ENCODE data around the gene CTNND2.

Gene CTNND2

GRCh38 chr5:11510889-11511288 lies 393.4 kb downstream of the CTNND2 start:
- no peak for DNase-seq (ENCODE audit: low spot score)
- Histone ChIP-seq H3K4me3 (no peak overlapping the region), H3K27ac (no peak overlapping the region)
- no peak for TF ChIP-seq CTCF (IDR thresholded peaks at IDR 0.05)

DNA sequence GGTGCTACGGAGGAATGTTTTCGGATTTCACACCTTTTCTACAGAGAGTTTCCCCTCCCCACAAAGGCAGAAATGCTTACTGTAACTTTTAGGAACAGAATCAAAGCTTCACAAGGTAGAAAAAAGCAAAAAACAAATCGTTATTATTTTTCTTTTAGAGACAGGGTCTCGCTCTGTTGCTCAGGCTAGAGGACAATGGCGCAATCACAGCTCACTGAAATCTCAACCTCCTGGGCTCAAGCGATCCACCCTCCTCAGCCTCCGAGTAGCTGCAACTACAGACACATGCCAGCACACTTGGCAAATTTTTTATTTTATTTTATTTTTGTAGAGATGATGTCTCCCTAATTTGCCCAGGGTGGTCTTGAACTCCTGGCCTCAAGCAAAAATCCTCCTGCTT lies 394.5 kb downstream of the CTNND2 start:
- H3K27ac ChIP-seq: no peak overlapping the region
- no peak overlapping the region for H3K4me3 ChIP-seq
- TF ChIP-seq CTCF (IDR thresholded peaks at IDR 0.05): no peak
- no peak for DNase-seq (ENCODE audit: low spot score)

DNA sequence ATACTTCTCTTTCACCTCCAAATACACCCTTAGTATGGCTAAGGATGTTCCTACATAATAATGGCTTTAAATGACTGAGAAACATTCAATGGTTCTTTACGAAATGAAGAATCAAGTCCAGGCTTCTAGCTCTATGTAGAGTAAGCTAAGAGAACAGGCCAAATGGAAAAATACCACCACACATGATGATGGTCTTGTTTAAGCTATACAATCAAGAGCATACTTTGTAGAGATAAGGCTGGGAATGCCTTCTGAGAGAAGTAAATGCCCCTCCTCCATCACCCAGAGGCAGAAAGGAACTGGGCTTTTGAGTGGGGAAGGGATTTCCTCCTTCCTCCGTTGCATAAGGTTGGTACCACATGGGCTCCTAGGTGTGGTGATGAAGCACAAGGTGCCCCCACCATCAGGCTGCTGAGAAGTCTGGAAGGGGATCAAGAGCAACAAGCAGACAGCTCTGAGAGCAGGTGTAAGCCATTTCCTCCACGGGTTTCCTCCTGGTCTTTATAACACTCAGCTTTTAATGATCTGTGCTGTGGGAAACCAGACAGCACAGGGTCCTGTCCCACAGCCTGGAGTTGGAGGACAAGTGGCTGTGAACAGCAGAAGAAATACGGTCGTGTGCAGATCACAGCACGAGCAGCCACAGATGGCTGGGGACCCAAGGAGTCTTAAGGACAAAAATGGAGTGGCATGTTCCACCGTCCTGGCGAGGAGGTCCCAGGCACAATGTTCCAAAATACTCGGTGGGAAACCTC lies 396.9 kb downstream of the CTNND2 start:
- H3K27ac ChIP-seq: no peak overlapping the region
- TF ChIP-seq CTCF (IDR thresholded peaks at IDR 0.05): no peak
- no peak overlapping the region for H3K4me3 ChIP-seq
- DNase-seq (ENCODE audit: low spot score): no peak

DNA sequence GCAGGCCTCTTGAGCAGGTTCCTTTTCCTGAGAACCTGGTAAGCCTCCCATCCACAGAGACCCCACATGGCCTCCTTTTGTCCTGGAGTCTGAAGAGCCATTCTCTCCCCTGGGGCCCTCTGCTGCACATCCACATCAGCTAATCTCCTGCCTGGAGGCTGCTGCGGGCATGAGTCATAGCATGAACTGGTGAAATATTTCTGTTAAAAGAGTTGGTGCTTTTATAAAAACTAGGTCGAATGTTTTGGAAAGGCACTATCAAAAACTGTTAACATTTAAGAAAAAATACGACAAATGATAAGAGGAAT lies 399.4 kb downstream of the CTNND2 start:
- TF ChIP-seq CTCF (IDR thresholded peaks at IDR 0.05): no peak
- DNase-seq (ENCODE audit: low spot score): no peak
- Histone ChIP-seq H3K4me3 (no peak overlapping the region), H3K27ac (no peak overlapping the region)

DNA sequence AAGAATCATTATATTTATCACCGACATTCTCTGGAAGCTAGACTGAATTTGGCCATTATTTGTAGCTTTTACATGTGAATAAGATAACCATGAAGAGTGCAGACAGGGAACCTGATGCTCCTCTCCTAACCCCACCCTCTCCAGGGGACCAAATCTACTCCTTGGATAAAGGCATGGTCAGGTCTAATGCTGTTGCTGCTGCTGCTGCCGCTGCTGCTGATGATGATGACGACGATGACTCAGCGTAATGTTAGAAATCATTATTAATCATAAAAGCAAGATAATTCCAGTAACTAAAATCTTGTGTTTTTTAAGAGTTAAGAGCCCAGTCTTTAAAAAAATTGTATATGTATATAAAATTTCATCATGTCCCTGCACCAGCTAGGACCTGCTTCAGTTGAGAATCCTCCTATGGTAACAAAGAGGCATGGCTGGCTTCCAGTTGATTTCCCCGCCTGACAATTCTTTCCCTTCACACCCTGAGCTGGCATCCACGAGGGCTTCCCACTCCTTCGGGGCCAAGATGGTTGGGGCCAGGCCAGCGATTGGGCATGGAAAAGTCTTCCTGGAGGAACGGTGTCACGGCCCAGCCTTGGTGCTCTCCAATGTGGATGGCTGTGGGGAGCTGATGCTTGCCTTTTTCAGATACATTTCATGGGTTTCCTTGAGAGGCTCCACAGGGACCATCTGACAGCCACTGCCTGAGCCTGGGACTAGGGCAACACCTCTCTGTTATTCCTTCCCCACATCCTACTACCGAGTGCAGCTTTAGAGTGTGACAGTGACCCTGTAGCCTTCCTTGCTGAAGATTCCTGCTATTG lies 400.0 kb downstream of the CTNND2 start:
- no peak overlapping the region for H3K27ac ChIP-seq
- no peak for TF ChIP-seq CTCF (IDR thresholded peaks at IDR 0.05)
- H3K4me3 ChIP-seq: no peak overlapping the region
- DNase-seq (ENCODE audit: low spot score): no peak

GRCh38 chr5:11502783-11503182 lies 401.5 kb downstream of the CTNND2 start:
- no peak overlapping the region for H3K4me3 ChIP-seq
- no peak overlapping the region for H3K27ac ChIP-seq
- TF ChIP-seq CTCF (IDR thresholded peaks at IDR 0.05): no peak
- DNase-seq (ENCODE audit: low spot score): no peak

DNA sequence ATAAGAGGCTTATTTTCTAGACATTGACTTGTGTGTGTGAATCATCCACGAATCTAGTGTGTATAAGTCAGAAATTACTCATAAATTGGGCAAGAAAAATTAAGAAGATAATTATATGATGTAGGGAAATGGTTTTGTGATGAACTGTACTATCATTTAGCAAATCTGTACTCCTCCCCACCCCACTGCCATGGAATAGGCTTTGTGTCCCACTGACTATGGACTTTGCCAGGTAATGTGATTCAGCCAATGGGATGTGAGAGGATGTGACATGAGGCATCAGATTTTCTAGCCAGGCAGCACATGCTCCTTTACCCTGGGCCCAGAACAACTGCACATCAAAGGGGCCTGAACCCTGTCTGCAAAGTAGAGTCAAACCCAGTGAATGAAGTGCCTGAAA lies 406.6 kb downstream of the CTNND2 start:
- TF ChIP-seq CTCF (IDR thresholded peaks at IDR 0.05): no peak
- no peak for DNase-seq (ENCODE audit: low spot score)
- H3K27ac ChIP-seq: no peak overlapping the region
- H3K4me3 ChIP-seq: no peak overlapping the region

Data from coronary artery (tissue), 2 donors.